Endothelial cell of hepatic sinusoid (primary cell): ENCODE results near the gene DENND5A.
"Not testable (repeated sequence)": the region's sequence is repeated elsewhere in the genome, so short reads cannot be mapped to it uniquely, and the experiment has no call there.

Experiments used
- in situ Hi-C: cut with HindIII; loops from 2 replicates; pipeline ENCODE4 v1.10.0; 2017; ENCODE audit warnings: low sequenced_read_pairs

The DENND5A gene

GRCh38 chr11:9104580-9104979 lies 160.6 kb downstream of the DENND5A start:
- in situ Hi-C loops, result no loop called here

DNA sequence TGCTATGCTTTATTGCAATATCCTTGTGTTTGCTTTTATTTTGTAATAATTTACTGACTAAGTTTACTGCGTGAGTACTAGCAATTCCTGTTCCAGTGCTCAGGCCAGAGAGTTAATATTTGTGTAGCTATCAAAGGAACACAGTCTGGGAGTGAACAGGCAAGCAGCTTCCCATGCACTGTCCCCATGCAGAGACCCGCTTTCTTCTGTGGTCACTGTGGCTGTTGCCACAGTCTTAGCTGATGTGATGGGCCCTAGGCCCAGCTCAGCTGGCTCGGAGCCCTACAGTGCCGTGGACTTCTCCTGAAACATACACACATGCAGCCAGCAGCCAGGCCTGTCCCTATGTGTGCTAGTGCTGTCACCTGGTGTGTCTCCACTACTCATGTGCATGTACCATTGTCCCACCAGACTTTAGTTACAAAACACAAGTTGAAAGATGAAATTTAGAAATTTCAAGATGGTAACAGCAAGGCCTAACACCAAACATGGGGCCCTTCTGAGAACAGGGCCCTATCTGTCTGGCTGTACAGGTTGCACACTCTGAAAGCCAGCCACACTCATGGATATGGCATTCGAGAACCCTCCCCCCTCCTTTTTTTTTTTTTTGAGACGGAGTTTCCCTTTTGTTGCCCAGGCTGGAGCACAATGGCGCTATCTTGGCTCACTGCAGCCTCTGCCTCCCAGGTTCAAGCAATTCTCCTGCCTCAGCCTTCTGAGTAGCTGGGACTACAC lies 161.4 kb downstream of the DENND5A start:
- in situ Hi-C loops, result no loop called here

GRCh38 chr11:9099617-9100016 lies 165.5 kb downstream of the DENND5A start:
- in situ Hi-C loops, result no loop called here

DNA sequence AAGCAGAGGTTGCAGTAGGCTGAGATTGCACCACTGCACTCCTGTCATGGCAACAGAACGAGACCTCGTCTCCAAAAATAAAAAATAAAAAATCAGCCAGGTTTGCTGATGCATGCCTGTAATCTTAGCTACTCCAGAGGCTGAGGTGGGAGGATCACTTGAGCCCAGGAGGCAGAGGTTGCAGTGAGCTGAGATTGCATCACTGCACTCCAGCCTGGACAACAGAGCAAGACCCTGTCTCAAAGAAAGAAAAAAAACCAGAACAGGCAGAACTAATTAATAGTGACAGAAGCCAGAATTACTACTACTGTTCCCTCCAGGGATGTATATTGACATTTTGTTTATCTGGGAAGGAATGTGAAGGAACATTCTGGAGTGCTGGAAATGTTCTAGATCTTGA lies 166.7 kb downstream of the DENND5A start:
- in situ Hi-C loops, result not testable (repeated sequence)

- in situ Hi-C loops, result not testable (repeated sequence)
Observed at GRCh38 chr11:9097186-9097943, 167.8 kb downstream of the DENND5A start.

- in situ Hi-C loops, result no loop called here
Observed at GRCh38 chr11:9096427-9096826, 168.7 kb downstream of the DENND5A start.

DNA sequence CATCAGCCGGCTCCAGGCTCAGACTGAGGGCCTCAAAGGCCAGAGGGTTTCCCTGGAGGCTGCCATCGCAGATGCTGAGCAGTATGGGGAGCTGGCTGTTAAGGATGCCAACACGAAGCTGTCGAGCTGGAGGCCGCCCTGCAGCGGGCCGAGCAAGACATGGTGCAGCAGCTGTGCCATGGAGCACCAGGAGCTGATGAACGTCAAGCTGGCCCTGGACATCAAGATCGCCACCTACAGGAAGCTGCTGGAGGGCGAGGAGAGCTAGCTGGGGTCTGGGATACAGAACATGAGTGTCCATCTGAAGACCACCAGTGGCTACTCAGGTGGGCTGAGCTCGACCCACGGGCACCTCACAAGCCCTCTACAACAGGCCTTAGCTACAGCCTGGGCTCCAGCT lies 169.7 kb downstream of the DENND5A start:
- in situ Hi-C loops, result no loop called here

DNA sequence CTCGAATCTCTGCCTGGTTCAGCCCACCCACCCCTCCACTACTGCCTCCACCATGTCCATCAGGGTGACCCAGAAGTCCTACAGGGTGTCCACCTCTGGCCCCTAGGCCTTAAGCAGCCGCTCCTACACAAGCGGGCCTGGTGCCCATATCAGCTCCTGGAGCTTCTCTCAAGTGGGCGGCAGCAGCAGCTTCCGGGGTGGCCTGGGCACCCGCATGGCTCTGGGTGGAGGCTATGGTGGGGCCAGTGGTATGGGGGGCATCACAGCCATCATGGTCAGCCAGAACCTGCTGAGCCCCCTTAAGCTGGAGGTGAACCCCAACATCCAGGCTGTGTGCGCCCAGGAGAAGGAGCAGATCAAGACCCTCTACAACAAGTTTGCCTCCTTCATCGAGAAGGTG lies 170.7 kb downstream of the DENND5A start:
- in situ Hi-C loops, result no loop called here

DNA sequence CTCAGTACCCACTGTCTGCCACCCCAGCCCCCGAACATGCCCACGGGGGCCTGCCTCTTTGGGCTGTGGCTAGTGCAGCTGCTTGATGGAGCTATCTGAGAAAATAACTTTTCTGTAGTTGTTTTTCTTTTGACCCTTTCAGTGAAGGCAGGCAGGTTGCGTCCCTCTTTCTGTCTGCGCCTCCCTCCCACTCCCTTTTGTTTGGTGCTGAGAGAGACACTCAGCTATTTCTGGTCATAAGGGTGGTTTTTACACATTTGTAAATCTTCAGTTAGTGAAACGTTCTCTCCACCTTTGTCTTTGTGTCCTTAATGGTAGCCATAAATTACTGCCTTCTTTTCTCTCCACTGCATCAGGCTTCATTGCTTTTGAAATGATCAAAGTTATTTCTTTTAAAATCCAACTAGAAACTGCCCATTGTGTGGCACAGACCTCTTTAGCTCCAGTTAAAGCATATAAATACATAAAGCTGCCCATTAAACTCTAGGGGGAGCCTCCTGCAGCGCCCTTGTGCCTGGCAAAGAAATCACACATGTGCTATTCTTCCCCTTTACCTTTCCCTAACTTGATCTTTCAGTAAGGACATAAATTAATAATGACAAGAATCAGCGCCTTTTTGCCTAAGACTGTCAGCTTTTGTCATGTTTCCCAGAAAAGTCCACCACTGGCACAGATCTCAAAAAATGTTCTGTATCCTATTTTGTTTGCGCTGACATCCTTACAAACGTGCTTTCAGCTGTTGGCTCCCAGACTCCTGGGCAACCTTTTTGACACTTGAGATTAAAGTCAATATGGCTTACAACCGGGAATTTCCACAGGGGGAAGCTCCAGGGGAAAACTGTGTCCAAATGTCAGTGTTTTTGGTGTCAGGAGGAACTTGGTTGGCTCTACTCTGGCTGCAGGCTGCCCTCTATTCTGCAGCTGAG lies 172.0 kb downstream of the DENND5A start:
- in situ Hi-C loops, result no loop called here

DNA sequence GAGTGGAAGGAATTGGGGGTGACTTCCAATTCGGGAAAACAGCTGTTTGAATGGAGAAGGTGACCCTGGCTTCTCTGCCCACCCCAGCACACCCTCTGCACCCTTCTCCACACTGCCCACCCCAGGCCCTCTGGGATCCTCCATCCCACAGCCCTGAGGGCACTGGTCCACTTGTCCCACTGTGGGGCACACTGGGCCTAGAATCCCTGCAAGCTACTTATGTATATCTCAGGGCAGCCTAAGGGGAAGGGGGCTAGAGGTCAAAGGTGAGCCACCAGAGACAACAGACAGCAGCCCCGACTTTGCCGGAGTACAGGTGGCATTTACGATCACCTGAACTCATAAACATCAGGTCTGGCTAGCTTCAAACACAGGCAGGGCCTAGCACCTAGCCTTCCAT lies 173.1 kb downstream of the DENND5A start:
- in situ Hi-C loops, result no loop called here

DNA sequence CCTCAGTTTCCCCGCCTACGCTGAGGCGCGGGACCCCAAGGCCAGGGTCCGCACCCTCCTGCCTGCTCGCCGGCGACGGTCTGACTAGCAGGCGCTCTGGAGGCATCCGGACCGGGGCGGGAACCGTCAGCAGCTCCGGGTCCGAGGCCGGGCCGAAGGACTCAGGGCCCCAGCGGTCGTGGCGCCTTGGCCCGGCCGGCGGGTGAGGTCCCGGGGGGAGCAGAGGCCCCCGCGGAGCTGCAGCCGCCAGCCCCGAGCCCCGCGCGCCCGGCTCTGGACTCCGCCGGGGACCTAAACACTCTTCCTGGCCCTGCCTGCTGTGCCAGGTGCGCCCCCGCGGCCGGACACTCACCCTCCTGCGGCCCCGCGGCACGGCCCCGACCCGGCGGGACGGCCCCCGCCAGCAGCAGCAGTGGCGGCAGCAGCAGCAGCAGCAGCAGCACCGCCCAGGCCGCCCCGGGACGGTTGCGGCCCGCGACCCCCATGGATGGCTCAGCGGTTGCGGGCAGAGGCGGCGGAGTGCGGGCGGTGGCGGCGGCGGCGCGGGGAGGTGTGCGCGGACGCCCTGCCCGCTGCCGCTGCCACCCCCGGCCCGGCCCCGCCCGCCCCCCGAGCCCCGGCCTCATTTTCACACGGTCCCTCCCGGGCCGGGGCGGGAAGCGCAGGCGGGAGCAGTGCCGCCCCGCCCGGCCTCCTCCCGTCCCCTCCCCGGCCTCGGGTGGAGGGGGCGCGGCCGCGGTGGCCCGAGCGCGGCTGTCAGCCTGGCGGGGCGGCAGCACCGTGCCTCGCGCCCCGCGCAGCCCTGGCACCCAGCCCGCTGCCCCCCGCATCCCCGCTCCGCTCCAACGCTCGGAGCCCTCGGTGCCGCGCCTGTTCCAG lies 173.9 kb downstream of the DENND5A start, which contains the start of gene SCUBE2:
TSS of gene SCUBE2 (minus strand) at position 556 of the 879 bp plus-strand sequence. CDS start at position 485, 71 bp downstream.
- in situ Hi-C loops, result no loop called here

DNA sequence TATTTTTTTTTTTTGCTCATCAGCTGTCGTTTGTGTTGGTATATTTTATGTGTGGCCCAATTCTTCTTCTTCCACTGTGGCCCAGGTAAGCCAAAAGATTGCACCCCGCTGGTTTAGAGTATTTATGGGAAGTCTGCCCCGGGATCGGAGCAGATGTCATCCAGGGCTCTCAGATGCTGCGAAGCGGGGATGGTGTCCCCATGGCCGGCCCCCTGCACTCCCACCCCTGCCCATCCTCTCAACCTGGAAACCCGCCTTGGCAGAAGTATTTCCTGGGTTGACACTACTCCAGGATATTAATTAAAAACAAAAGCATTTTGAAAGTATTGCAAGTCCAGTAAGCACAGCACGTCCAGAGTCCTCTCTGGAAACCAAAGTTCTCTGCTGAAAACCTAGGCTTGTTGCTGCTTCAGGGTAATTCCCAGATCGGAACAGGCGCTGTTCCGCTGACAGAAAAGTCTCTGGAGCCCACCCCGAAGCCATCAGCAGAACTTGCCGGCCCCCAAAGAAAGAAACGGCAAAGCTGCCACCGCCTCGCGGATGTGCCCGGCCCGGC lies 174.6 kb downstream of the DENND5A start:
- in situ Hi-C loops, result no loop called here

- in situ Hi-C loops, result no loop called here
Observed at GRCh38 chr11:9089636-9090035, 175.5 kb downstream of the DENND5A start.

DNA sequence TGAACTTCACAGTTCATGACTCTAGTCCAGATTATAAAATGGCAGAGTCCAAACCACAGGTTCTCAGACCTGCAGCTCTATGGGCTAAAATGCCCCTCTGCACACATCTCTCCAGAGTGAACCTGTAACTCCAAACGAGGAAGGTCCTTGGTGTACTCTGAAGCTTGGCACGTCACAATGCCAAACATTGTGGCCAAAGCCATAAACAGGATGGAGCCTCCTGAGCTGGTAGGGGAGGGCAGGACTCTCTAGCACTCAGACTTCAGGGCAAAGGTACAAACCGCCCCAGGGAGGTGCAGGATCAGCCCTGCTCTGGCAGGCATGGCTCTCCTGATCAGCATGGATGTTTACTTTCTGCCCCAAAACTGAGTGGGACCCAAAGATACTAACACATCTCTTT lies 176.1 kb downstream of the DENND5A start:
- in situ Hi-C loops, result no loop called here
